ENCODE measurements around the gene ZNF511.

- no peak for TF ChIP-seq FOXM1 (IDR thresholded peaks at IDR 0.05; ENCODE audit: borderline replicate concordance, low read depth)
- no peak for TF ChIP-seq NFIC (IDR thresholded peaks at IDR 0.05)
These were observed 4.5 kb downstream of the ZNF511 start for GRCh38 chr10:133313192-133313591.
